22Rv1 (cell line): ENCODE data around the gene UBE2H.

ENCODE experiments used
- ZFX ChIP-seq: fragments of 450-650 bp; IDR thresholded peaks from 2 replicates; pipeline ENCODE4 v1.6.1; 2017; ENCODE audit warnings: antibody characterized with exemption, borderline replicate concordance
- TF ChIP-seq, protein P1 (sequence below): fragments of 450-650 bp; IDR thresholded peaks from 2 replicates; pipeline ENCODE4 v1.5.1; 2017; ENCODE audit warnings: mild to moderate bottlenecking

DNA sequence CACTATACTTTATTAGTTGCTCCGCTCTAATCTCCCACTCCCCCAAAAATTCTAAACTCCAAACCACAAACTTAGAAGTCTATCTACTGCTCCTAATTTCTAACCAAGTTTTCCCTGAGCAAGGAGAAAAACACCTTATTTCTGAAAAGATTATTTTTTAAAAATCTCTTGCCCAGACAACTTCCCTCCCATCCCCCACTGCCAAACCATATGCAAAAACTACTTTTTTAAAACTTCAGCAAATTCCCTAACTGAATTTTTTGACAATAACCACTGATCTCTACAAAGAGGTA lies 1.9 kb downstream of the UBE2H start:
- TF ChIP-seq, protein P1, sequence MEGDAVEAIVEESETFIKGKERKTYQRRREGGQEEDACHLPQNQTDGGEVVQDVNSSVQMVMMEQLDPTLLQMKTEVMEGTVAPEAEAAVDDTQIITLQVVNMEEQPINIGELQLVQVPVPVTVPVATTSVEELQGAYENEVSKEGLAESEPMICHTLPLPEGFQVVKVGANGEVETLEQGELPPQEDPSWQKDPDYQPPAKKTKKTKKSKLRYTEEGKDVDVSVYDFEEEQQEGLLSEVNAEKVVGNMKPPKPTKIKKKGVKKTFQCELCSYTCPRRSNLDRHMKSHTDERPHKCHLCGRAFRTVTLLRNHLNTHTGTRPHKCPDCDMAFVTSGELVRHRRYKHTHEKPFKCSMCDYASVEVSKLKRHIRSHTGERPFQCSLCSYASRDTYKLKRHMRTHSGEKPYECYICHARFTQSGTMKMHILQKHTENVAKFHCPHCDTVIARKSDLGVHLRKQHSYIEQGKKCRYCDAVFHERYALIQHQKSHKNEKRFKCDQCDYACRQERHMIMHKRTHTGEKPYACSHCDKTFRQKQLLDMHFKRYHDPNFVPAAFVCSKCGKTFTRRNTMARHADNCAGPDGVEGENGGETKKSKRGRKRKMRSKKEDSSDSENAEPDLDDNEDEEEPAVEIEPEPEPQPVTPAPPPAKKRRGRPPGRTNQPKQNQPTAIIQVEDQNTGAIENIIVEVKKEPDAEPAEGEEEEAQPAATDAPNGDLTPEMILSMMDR, result no peak
- TF ChIP-seq ZFX, result no peak
